NT2/D1 (cell line): ENCODE results near the gene A2M.

Source experiments
- DNase-seq: peaks from one replicate; pipeline ENCODE4 v3.0.0-alpha.2; 2011; ENCODE audit warnings: low read depth, low spot score
- H3K27me3 ChIP-seq: 2 replicates; pipeline ENCODE4 v1.6.0; 2011; ENCODE audit warnings: mild to moderate bottlenecking; ENCODE audit not compliant: insufficient read length, insufficient read depth
- H3K36me3 ChIP-seq: 2 replicates; pipeline ENCODE4 v1.6.1; 2011; ENCODE audit warnings: mild to moderate bottlenecking, low read length, mixed read lengths; ENCODE audit not compliant: insufficient read depth, insufficient read length
- H3K4me1 ChIP-seq: 2 replicates; pipeline ENCODE4 v1.5.1; 2011; ENCODE audit not compliant: insufficient read depth, insufficient read length
- H3K4me3 ChIP-seq: 2 replicates; pipeline ENCODE4 v1.5.1; 2011; ENCODE audit warnings: low read depth; ENCODE audit not compliant: insufficient read length
- H3K9ac ChIP-seq: 2 replicates; pipeline ENCODE4 v1.6.0; 2011; ENCODE audit warnings: low read depth; ENCODE audit not compliant: insufficient read length
- H3K9me3 ChIP-seq: 2 replicates; pipeline ENCODE4 v1.5.1; 2011; ENCODE audit warnings: mild to moderate bottlenecking, low read length; ENCODE audit not compliant: insufficient read depth
- SUZ12 ChIP-seq: IDR thresholded peaks from 2 replicates; pipeline ENCODE4 v1.6.1; 2011; ENCODE audit not compliant: insufficient read length, insufficient read depth; ENCODE audit errors: extremely low read depth
- YY1 ChIP-seq: IDR thresholded peaks from 2 replicates; pipeline ENCODE4 v1.6.1; 2011; ENCODE audit not compliant: insufficient read length, insufficient read depth
- ZNF274 ChIP-seq: IDR thresholded peaks from 2 replicates; pipeline ENCODE4 v1.6.1; 2011; ENCODE audit warnings: mild to moderate bottlenecking, low read depth, low read length

Gene A2M

GRCh38 chr12:9132008-9132535, 16.4 kb upstream of the A2M start:
- Histone ChIP-seq H3K36me3 (no peaks in the 10 kb centered on the region), H3K9ac (no peak overlapping the region), H3K9me3 (peaks cover 9% of the 10 kb centered on the region), H3K4me3 (no peak overlapping the region), H3K4me1 (no peaks in the 10 kb centered on the region), H3K27me3 (no peaks in the 10 kb centered on the region)
- DNase-seq: no peak
- no peak for TF ChIP-seq SUZ12
- TF ChIP-seq ZNF274: no peak
- TF ChIP-seq YY1: no peak

GRCh38 chr12:9130244-9130643, 14.5 kb upstream of the A2M start:
- Histone ChIP-seq H3K4me3 (no peak overlapping the region), H3K9me3 (peaks cover 6% of the 10 kb centered on the region; the same call in 1 of the 2 replicates), H3K36me3 (no peaks in the 10 kb centered on the region), H3K27me3 (no peaks in the 10 kb centered on the region), H3K9ac (no peak overlapping the region), H3K4me1 (no peaks in the 10 kb centered on the region)
- TF ChIP-seq YY1 (no peak), ZNF274 (no peak), SUZ12 (no peak)
- DNase-seq: no peak

GRCh38 chr12:9127936-9128663, 12.4 kb upstream of the A2M start:
- no peak for DNase-seq
- peaks cover 6% of the 10 kb centered on the region; the same call in 1 of the 2 replicates for H3K9me3 ChIP-seq
- no peak for TF ChIP-seq YY1
- TF ChIP-seq SUZ12: no peak
- TF ChIP-seq ZNF274: no peak
- no peak overlapping the region for H3K9ac ChIP-seq
- H3K4me1 ChIP-seq: no peaks in the 10 kb centered on the region
- no peaks in the 10 kb centered on the region for H3K27me3 ChIP-seq
- H3K36me3 ChIP-seq: no peaks in the 10 kb centered on the region
- no peak overlapping the region for H3K4me3 ChIP-seq

GRCh38 chr12:9127484-9127883, 11.8 kb upstream of the A2M start:
- Histone ChIP-seq H3K9ac (no peak overlapping the region), H3K27me3 (no peaks in the 10 kb centered on the region), H3K36me3 (no peaks in the 10 kb centered on the region), H3K4me3 (no peak overlapping the region), H3K9me3 (peaks cover 6% of the 10 kb centered on the region; the same call in 1 of the 2 replicates), H3K4me1 (no peaks in the 10 kb centered on the region)
- TF ChIP-seq SUZ12: no peak
- no peak for TF ChIP-seq ZNF274
- TF ChIP-seq YY1: no peak
- no peak for DNase-seq

GRCh38 chr12:9124383-9125031, 8.8 kb upstream of the A2M start:
- Histone ChIP-seq H3K9me3 (peaks cover 6% of the 10 kb centered on the region; the same call in 1 of the 2 replicates), H3K36me3 (no peaks in the 10 kb centered on the region), H3K27me3 (no peaks in the 10 kb centered on the region), H3K4me1 (no peaks in the 10 kb centered on the region), H3K4me3 (no peak overlapping the region), H3K9ac (no peak overlapping the region)
- no peak for TF ChIP-seq YY1
- TF ChIP-seq SUZ12: no peak
- TF ChIP-seq ZNF274: no peak
- DNase-seq: no peak

- TF ChIP-seq YY1 (no peak), SUZ12 (no peak), ZNF274 (no peak)
- H3K9ac ChIP-seq: no peak overlapping the region
- H3K27me3 ChIP-seq: no peaks in the 10 kb centered on the region
- H3K36me3 ChIP-seq: no peaks in the 10 kb centered on the region
- H3K4me3 ChIP-seq: no peak overlapping the region
- no peak for DNase-seq
- no peaks in the 10 kb centered on the region for H3K4me1 ChIP-seq
- peaks cover 6% of the 10 kb centered on the region; the same call in 1 of the 2 replicates for H3K9me3 ChIP-seq
Measured at GRCh38 chr12:9123781-9124382, 8.2 kb upstream of the A2M start.

- no peaks in the 10 kb centered on the region; the same call in 1 of the 2 replicates for H3K9me3 ChIP-seq
- no peak for DNase-seq
- H3K27me3 ChIP-seq: no peaks in the 10 kb centered on the region
- no peaks in the 10 kb centered on the region for H3K4me1 ChIP-seq
- TF ChIP-seq SUZ12 (no peak), ZNF274 (no peak), YY1 (no peak)
- no peak overlapping the region for H3K4me3 ChIP-seq
- H3K9ac ChIP-seq: no peak overlapping the region
- no peaks in the 10 kb centered on the region for H3K36me3 ChIP-seq
Measured at GRCh38 chr12:9122091-9122609, 6.4 kb upstream of the A2M start.
